ENCODE data around the gene SLC40A1.

The SLC40A1 gene

GRCh38 chr2:189536830-189537229, 43.8 kb downstream of the SLC40A1 start:
- no peak for DNase-seq (ENCODE audit: low read depth)

DNA sequence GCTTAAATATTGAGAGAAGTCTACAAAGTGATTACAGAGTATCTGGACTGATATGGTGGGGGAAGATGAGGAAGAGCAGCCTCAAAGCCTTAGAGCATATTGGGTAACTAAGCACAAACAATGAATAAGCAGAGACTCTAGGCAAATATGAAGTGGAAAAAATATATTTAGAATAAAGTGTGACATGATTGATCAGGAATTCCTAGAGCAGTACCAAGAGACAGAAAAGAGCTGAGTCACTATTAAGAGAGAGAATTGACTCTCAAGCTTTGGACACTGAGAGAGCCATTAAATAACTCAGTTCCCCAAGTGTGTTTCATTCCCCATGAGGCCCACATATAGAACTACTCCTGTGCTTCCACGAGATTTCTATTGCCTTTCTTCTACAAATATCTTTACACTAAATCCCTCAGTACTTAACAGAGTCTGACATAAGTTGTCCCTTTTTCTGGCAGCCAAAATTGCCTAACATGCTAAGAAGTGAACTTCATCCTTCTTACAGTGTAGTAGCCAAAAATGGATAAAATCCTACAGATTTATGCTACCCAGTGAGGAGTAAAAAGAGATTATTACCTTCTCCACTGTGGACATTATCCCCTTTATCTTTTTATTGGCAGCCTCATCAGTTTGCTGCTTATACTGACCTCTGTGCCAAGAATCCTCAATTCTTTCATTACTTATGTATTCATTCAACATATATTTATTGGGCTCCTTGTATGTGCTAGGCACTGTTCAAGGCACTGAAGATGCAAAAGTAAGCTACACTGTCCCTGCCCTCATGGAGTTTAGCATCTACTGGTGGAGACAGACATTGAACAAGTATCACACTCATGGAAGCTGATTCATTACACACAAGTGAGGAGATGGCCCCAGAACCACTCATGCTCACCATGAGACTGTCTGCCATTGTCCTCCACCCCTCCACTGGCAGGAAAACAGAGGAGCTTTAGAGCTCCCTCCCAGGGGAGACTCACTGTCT, 45.4 kb downstream of the SLC40A1 start:
- no peak for DNase-seq (ENCODE audit: low read depth)

DNA sequence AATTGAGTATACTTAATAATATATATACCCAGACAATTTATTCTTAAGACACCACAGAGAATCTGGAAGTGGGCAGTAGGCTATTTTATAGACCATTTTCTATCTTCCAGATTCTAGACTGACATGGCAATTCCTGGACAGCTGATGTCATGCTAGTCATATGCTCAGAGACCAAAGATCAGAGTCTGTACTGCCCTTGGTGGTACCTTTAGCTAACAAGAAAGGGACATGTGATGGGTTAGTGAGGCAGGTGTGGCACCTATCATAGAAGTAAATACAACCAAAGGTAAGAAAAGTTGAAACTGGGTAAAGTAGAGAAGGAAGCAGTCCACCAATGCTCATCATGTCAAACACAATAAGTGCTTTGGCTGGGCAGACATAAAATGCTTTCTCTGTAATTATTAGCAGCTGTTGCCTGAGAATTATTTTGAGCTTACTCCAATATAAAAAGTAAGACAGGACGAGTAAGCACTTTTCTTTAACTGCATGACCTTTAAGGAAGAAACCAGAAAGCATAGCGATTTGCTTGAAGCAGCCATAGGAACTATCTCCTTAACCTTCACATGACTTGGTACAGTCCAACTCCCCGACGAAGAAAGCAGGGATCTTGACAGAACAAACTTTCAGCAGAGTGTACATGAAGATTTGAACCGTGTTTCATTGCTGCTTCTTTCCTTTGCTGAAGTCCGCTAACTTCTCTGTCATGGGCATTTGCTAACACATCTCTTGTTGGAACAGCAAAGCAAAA, 47.1 kb downstream of the SLC40A1 start:
- no peak for DNase-seq (ENCODE audit: low read depth)

- no peak for DNase-seq (ENCODE audit: low read depth)
These were observed 49.5 kb downstream of the SLC40A1 start for GRCh38 chr2:189530965-189531637.

GRCh38 chr2:189528617-189529016, 52.0 kb downstream of the SLC40A1 start:
- DNase-seq (ENCODE audit: low read depth): no peak

- no peak for DNase-seq (ENCODE audit: low read depth)
These were observed 52.6 kb downstream of the SLC40A1 start for GRCh38 chr2:189527812-189528592.

DNA sequence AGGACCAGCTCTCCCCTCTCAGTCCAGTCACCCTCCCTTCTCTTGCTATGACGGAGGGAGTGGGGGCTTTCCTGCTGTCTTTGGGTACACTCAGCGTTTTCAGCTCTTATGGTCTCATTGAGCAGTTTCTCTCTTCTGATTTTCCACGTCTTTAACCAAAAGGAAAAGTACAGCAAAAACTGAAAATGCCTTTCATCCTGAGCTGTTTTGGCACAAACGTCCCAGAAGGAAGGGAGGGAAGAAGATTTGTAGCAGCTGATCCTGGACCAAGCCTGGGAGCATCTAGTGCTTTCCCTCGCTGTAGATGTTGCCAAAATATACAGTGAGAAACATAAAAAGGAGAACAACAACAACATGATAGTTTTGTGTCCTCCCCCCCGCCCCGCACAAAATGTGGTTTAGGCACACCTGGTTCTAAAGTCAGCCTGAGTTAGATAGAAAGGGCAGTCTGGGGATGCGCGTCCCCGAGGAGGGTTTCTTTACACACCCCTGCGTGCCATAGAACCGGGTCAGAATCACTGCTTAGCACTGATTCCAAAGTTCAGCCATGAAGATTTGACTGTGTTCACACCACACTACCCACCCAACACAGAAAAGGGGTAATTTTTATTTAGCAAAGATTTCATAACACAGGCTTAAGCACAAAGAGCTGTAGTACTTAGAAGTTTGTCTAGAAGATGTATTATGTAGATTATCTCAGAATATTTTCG, 53.4 kb downstream of the SLC40A1 start:
- DNase-seq (ENCODE audit: low read depth): no peak

- no peak for DNase-seq (ENCODE audit: low read depth)
These were observed 54.3 kb downstream of the SLC40A1 start for GRCh38 chr2:189526241-189526640.

GRCh38 chr2:189524746-189525145, 55.8 kb downstream of the SLC40A1 start:
- DNase-seq (ENCODE audit: low read depth): no peak

DNA sequence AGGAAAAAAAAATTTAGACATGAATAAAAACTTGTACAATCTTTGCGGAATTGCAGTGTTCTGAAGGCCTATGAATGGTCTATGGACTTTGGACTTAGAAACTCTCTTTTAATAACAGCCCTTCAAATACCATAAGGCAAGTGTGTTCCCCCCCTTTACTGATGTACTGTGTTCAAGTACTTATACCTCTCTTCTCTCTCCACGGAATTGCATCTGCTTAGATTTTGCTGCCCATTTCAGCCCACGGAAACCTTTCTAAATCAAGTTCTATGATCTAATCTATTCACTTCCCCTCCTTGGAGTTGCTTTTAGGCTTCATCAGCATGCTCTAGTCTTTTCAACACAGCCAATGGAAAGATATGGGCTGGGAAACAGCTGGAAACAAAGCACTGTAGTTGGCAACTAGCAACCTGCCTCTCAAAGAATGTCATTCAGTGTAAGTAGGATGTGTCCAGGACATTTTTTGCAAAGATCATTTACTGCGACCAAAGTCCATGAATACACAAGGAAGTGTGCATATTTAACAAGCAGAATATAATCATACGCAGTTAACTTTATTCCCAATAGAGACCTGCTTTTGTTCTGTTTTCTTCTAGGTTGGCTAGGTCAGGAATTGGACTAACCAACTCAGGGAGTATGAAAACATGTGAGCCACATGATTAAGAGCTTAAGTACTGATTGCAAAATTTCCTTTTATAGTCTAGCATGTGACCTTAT, 58.0 kb downstream of the SLC40A1 start:
- no peak for DNase-seq (ENCODE audit: low read depth)

- no peak for DNase-seq (ENCODE audit: low read depth)
These were observed 58.7 kb downstream of the SLC40A1 start for GRCh38 chr2:189521699-189522434.

- no peak for DNase-seq (ENCODE audit: low read depth)
These were observed 60.8 kb downstream of the SLC40A1 start for GRCh38 chr2:189519631-189520387.

DNA sequence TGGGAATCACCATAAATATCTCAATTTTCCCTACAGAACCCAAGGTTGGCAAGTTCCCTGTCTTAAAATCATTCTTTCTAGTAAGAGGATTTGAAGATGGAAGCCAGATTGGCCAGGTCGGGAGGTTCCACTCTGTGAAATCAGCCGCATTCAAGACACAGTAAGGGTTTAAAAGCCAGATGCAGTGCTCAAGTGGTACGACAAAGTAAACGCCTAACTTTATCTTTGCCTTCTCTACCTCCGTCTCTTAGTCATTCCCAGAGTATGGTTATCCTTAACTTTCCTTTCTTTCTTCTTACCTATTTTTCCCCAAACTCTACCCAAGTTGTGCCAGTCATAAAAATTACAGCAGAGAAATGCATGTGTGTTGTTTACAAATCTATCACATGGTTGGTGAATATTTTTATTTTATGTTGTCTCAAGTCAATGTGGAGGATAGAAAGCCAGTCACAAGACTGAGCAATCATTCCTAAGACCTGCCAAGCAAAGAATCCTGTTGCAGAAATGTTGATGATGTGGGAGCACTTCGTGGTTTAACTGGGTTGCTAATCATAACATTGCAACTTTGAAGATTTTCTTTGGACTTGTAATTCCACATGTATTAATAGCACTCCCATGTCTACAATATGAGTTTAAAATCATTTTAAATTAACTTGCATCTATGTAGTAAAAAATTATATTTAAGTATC, 62.6 kb downstream of the SLC40A1 start:
- no peak for DNase-seq (ENCODE audit: low read depth)

GRCh38 chr2:189516546-189516945, 64.0 kb downstream of the SLC40A1 start:
- DNase-seq (ENCODE audit: low read depth): no peak

GRCh38 chr2:189515264-189515663, 65.3 kb downstream of the SLC40A1 start:
- DNase-seq (ENCODE audit: low read depth): no peak

DNA sequence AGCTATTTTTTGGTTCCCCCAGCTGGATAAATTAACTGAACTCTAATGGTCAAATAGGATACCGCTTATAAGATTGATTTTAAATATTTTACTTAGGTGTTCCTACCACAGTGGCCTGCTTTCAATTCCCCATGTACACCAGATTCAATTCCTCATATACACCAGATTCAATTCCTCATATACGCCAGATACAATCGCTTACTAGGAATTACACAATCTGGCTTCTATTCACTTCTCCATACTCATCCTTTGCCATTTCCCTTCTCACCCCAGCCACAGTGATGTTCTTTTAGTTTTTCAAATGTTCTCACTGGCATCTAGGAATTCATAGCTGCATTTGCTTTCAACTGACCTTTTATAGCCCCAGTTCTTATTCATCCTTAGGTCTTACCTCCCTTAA, 66.5 kb downstream of the SLC40A1 start:
- DNase-seq (ENCODE audit: low read depth): no peak

DNA sequence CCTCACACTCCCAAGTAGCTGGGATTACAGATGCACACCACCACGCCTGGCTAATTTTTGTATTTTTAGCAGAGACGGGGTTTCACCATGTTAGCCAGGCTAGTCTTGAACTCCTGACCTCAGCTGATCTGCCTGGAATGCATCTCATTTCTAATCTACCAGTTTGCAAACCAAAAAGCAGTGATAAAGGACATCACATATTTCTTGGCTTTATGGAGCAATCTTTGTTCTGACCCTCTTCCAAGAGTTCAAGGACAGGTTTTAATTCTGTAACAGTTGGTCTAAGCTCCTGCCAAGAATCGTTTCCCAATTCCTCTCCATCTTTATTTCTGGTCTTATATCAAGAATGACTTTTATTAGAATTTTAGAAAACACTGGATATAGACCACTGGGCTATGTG, 67.7 kb downstream of the SLC40A1 start:
- no peak for DNase-seq (ENCODE audit: low read depth)

- DNase-seq (ENCODE audit: low read depth): no peak
These were observed 68.6 kb downstream of the SLC40A1 start for GRCh38 chr2:189511960-189512319.

Measured in stimulated activated CD8-positive, alpha-beta memory T cell treated with anti-CD3 and anti-CD28 coated beads, Interleukin-7, amount 100 ng/mL, for 24 hours (primary cell).